Ishikawa (cell line): ENCODE data around the gene SYCE3.

Experiments used
- EP300 ChIP-seq: IDR thresholded peaks from 2 replicates; pipeline ENCODE4 v1.6.1; 2012; ENCODE audit warnings: borderline replicate concordance
- NFIC ChIP-seq: IDR thresholded peaks from 2 replicates; pipeline ENCODE4 v1.6.1; 2012
- RAD21 ChIP-seq: IDR thresholded peaks from 2 replicates; pipeline ENCODE4 v1.6.1; 2012; ENCODE audit warnings: low read depth
- REST ChIP-seq: IDR thresholded peaks from 2 replicates; pipeline ENCODE4 v1.6.1; 2012; ENCODE audit warnings: low read depth, mild to moderate bottlenecking
- TAF1 ChIP-seq: IDR thresholded peaks from 2 replicates; pipeline ENCODE4 v1.6.1; 2012; ENCODE audit warnings: low read depth, mild to moderate bottlenecking
- USF1 ChIP-seq: IDR thresholded peaks from 2 replicates; pipeline ENCODE4 v1.6.1; 2012

GRCh38 chr22:50545522-50546325 is 17.0 kb downstream of the SYCE3 start, which contains the start of gene KLHDC7B:
- no peak for TF ChIP-seq EP300
- TF ChIP-seq USF1: no peak
- no peak for TF ChIP-seq NFIC
- no peak for TF ChIP-seq REST
- no peak for TF ChIP-seq TAF1
- TF ChIP-seq RAD21: no peak
